ENCODE results near the gene MRPL47.

MRPL47 gene

DNA sequence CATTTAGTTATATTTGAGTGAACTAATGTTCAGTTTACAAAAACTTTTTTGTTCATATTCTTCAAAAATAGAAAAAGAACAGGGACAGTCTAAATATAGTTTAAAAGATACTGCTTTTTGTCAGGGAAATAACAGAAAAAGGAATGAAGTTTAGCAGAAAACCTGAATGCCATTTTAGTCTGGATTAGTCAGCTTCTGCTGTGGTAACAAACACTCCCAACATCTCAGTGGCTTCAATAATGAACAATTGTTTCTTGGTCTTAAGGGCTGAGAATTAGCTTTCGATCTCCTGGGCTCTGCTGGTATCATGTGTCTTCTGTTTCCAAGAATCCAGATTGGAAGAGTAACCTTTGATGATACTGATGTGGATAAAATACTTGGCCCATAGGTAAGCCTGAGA is 36.0 kb upstream of the MRPL47 start:
- H3K27me3 ChIP-seq (ENCODE audit: low read length): no peaks in the 10 kb centered on the region
- TF ChIP-seq EZH2phosphoT487 (conservative IDR thresholded peaks at IDR 0.05; ENCODE audit: low read length): no peak
- TF ChIP-seq, protein P1, sequence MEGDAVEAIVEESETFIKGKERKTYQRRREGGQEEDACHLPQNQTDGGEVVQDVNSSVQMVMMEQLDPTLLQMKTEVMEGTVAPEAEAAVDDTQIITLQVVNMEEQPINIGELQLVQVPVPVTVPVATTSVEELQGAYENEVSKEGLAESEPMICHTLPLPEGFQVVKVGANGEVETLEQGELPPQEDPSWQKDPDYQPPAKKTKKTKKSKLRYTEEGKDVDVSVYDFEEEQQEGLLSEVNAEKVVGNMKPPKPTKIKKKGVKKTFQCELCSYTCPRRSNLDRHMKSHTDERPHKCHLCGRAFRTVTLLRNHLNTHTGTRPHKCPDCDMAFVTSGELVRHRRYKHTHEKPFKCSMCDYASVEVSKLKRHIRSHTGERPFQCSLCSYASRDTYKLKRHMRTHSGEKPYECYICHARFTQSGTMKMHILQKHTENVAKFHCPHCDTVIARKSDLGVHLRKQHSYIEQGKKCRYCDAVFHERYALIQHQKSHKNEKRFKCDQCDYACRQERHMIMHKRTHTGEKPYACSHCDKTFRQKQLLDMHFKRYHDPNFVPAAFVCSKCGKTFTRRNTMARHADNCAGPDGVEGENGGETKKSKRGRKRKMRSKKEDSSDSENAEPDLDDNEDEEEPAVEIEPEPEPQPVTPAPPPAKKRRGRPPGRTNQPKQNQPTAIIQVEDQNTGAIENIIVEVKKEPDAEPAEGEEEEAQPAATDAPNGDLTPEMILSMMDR (IDR thresholded peaks at IDR 0.05; ENCODE audit: insufficient read depth, low read length, poor library complexity, severe bottlenecking): no peak
- no peak overlapping the region for H3K4me3 ChIP-seq (ENCODE audit: insufficient read depth, low read length, poor library complexity, severe bottlenecking)
- H3K9me2 ChIP-seq (replicated peaks; ENCODE audit: insufficient read depth, low read length): no peaks in the 10 kb centered on the region
- H3K27ac ChIP-seq (ENCODE audit: low read depth, low read length): no peak overlapping the region
- H3K9me3 ChIP-seq (ENCODE audit: insufficient read depth, low read length): no peaks in the 10 kb centered on the region
- H4K20me1 ChIP-seq (ENCODE audit: low read depth, low read length): no peaks in the 10 kb centered on the region
- no peaks in the 10 kb centered on the region for H3K79me2 ChIP-seq (ENCODE audit: insufficient read depth, low read length)
- H3F3A ChIP-seq (ENCODE audit: insufficient read depth): no peaks in the 10 kb centered on the region
- no peak overlapping the region for H2AFZ ChIP-seq (ENCODE audit: low read depth, low read length, severe bottlenecking)
- H3K4me2 ChIP-seq (ENCODE audit: low read depth, low read length, poor library complexity, severe bottlenecking): no peak overlapping the region
- H3K9ac ChIP-seq (ENCODE audit: low read length): no peak overlapping the region
- H3K36me3 ChIP-seq (ENCODE audit: low read length): no peaks in the 10 kb centered on the region

DNA sequence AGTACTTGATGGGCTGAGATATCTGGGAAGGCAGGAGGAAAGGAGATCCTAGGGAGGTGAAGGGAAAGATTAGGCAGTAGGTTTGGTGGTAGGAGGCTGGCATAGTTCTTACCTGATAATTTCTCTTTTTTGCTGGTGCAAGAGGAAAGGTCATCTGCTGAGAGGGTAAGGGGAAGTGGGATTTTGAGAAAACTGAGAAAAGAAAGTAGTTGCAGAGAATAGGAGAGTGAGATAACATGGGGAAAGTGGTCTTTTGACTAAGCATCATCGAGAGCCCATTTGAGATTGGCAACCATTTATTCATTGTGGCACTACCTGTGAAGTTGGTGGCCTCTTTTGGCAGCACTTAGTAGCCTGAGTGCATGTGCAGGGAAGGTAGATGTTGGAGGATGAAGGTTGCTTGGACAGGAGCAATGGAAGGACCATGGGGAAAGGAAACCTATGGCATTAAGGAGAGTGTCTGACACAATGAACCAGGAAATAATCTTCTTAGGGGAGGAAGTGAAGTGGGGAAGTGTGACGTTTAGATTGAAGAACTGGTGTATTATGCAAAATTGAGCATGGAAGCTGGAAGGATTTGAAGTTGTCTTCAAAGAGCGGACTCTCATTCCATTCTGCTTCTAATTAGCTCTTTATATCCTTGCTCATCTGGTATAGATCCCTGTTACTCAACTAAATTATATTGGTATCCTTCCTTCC is 26.5 kb upstream of the MRPL47 start:
- TF ChIP-seq, protein P1 (IDR thresholded peaks at IDR 0.05; ENCODE audit: insufficient read depth, low read length, poor library complexity, severe bottlenecking): no peak
- no peak for TF ChIP-seq EZH2phosphoT487 (conservative IDR thresholded peaks at IDR 0.05; ENCODE audit: low read length)
- Histone ChIP-seq H3K79me2 (ENCODE audit: insufficient read depth, low read length) (no peaks in the 10 kb centered on the region), H3K27me3 (ENCODE audit: low read length) (no peaks in the 10 kb centered on the region)

DNA sequence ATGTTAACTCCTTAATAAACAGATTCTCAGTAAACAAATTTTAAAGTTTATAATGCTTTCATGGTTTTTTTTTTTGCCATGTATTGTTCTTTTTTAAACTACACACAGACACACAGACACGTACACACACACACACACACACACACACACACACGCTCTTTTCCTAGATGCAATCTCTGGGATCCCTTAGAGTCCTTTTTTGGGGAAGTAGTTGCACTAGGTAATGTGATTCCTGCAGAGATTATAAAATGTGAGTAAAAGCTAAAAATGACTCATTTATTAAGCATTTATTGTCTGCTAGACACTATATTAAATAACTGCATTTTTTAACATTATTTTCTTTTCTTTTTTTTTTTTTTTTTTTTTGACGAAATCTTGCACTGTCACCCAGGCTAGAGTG is 20.0 kb upstream of the MRPL47 start:
- no peaks in the 10 kb centered on the region for H3K27me3 ChIP-seq (ENCODE audit: low read length)
- H3K27ac ChIP-seq (ENCODE audit: low read depth, low read length): no peak overlapping the region
- H3K9me2 ChIP-seq (replicated peaks; ENCODE audit: insufficient read depth, low read length): no peaks in the 10 kb centered on the region
- no peak for TF ChIP-seq EZH2phosphoT487 (conservative IDR thresholded peaks at IDR 0.05; ENCODE audit: low read length)
- TF ChIP-seq, protein P1 (IDR thresholded peaks at IDR 0.05; ENCODE audit: insufficient read depth, low read length, poor library complexity, severe bottlenecking): no peak
- no peak overlapping the region for H2AFZ ChIP-seq (ENCODE audit: low read depth, low read length, severe bottlenecking)
- no peaks in the 10 kb centered on the region for H3K79me2 ChIP-seq (ENCODE audit: insufficient read depth, low read length)
- H3F3A ChIP-seq (ENCODE audit: insufficient read depth): no peaks in the 10 kb centered on the region
- peaks cover 20% of the 10 kb centered on the region for H3K36me3 ChIP-seq (ENCODE audit: low read length)
- H3K4me3 ChIP-seq (ENCODE audit: insufficient read depth, low read length, poor library complexity, severe bottlenecking): no peak overlapping the region
- no peak overlapping the region for H3K4me2 ChIP-seq (ENCODE audit: low read depth, low read length, poor library complexity, severe bottlenecking)
- no peaks in the 10 kb centered on the region for H4K20me1 ChIP-seq (ENCODE audit: low read depth, low read length)
- H3K9me3 ChIP-seq (ENCODE audit: insufficient read depth, low read length): no peaks in the 10 kb centered on the region
- no peak overlapping the region for H3K9ac ChIP-seq (ENCODE audit: low read length)

More for the DNA sequence above, 26.5 kb upstream of the MRPL47 start:
- H4K20me1 ChIP-seq (ENCODE audit: low read depth, low read length): no peaks in the 10 kb centered on the region
- no peak overlapping the region for H3K9ac ChIP-seq (ENCODE audit: low read length)
- H3K27ac ChIP-seq (ENCODE audit: low read depth, low read length): no peak overlapping the region
- H3K36me3 ChIP-seq (ENCODE audit: low read length): no peaks in the 10 kb centered on the region
- H3F3A ChIP-seq (ENCODE audit: insufficient read depth): no peaks in the 10 kb centered on the region
- H3K9me2 ChIP-seq (replicated peaks; ENCODE audit: insufficient read depth, low read length): no peaks in the 10 kb centered on the region
- no peak overlapping the region for H3K4me2 ChIP-seq (ENCODE audit: low read depth, low read length, poor library complexity, severe bottlenecking)
- no peaks in the 10 kb centered on the region for H3K9me3 ChIP-seq (ENCODE audit: insufficient read depth, low read length)
- no peak overlapping the region for H3K4me3 ChIP-seq (ENCODE audit: insufficient read depth, low read length, poor library complexity, severe bottlenecking)
- no peak overlapping the region for H2AFZ ChIP-seq (ENCODE audit: low read depth, low read length, severe bottlenecking)
